HL-60 (cell line): Measurements from ENCODE around the gene SERINC2.

ENCODE experiments used
- DNase-seq, 2 experiments: peaks; one replicate each; pipeline ENCODE4 v3.0.0-alpha.2; 2010 to 2020; ENCODE audit warnings: low read depth in 1 of 2, low spot score in 1 of 2
- H3K27ac ChIP-seq: fragments of 250-450 bp; sonication (Bioruptor Pico); replicated peaks from 2 replicates; pipeline ENCODE4 v1.5.1; 2020; ENCODE audit warnings: mild to moderate bottlenecking, moderate library complexity
- H3K27me3 ChIP-seq: fragments of 250-450 bp; sonication (Bioruptor Pico); 2 replicates; pipeline ENCODE4 v1.5.1; 2021; ENCODE audit warnings: mild to moderate bottlenecking, moderate library complexity; ENCODE audit not compliant: insufficient read depth, poor library complexity, severe bottlenecking
- H3K4me3 ChIP-seq: replicated peaks from 2 replicates; pipeline ENCODE4 v1.5.1; 2011; ENCODE audit warnings: mild to moderate bottlenecking, control low read depth, low read length; ENCODE audit not compliant: insufficient read depth
- CTCF ChIP-seq: IDR thresholded peaks from one replicate; pipeline ENCODE4 v1.5.1; 2011; ENCODE audit warnings: low read length, control low read depth, inconsistent platforms; ENCODE audit not compliant: insufficient read depth
- GABPA ChIP-seq: IDR thresholded peaks from 2 replicates; pipeline ENCODE4 v1.6.1; 2012; ENCODE audit warnings: low read depth
- POLR2AphosphoS5 ChIP-seq: IDR thresholded peaks from 2 replicates; pipeline ENCODE4 v1.6.1; 2012; ENCODE audit warnings: low read depth
- REST ChIP-seq: IDR thresholded peaks from 2 replicates; pipeline ENCODE4 v1.6.1; 2012; ENCODE audit warnings: low read depth; ENCODE audit not compliant: insufficient replicate concordance
- SPI1 ChIP-seq: IDR thresholded peaks from 2 replicates; pipeline ENCODE4 v1.6.1; 2012; ENCODE audit warnings: low read depth, mild to moderate bottlenecking, borderline replicate concordance

The SERINC2 gene

DNA sequence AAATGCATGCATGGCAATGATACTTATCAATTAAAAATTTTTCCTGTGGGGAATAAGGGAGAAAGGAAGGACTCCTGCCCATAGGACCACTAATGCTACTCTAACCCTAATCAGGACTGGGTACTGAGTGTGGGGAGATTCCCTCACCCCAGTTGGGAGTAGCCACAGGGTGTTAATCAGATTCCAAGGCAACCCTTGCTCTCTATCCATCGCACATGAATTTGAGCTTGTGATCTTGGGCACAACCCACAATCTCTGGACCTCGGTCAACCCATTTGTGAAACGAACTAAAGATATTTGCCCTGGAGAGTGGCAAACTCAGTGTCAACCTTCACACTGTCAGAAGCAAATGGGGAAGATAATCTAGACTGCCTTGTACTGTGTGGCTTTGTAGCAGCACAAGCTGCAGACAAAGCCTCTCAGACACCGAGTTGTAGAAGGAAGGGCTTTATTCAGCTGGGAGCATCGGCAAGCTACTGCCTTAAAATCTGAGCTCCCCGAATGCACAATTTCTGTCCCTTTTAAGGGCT is 69.5 kb downstream of the SERINC2 start:
- H3K27me3 ChIP-seq, result no peaks in the 10 kb centered on the region
- H3K27ac ChIP-seq, result peak overlapping the region; percentile 88
- no peak for TF ChIP-seq CTCF
- no peak for TF ChIP-seq SPI1
- TF ChIP-seq REST, result no peak
- no peak for TF ChIP-seq GABPA
- no peak for TF ChIP-seq POLR2AphosphoS5
- no peak overlapping the region for H3K4me3 ChIP-seq
- peak in 1 of 2 experiments; percentile 47 for DNase-seq

GRCh38 chr1:31483012-31483946 is 70.3 kb downstream of the SERINC2 start:
- DNase-seq, result peak; percentile 96 to 98
- Histone ChIP-seq H3K27ac (peak overlapping the region; percentile 88), H3K27me3 (no peaks in the 10 kb centered on the region), H3K4me3 (no peak overlapping the region)
- TF ChIP-seq SPI1 (peak; percentile 50; the same call in 1 of the 2 replicates), POLR2AphosphoS5 (peak; percentile 93), CTCF (no peak), REST (peak; percentile 50), GABPA (peak; percentile 56)
